MM.1S (cell line): ENCODE data around the gene TSHB.

ENCODE experiments used
- DNase-seq: peaks from one replicate; pipeline ENCODE4 v3.0.0-alpha.2; 2015
- H2AFZ ChIP-seq: fragments of 300-600 bp; sonication (generic); 2 replicates; pipeline ENCODE4 v1.6.0; 2016; ENCODE audit warnings: antibody characterized with exemption, low read length
- H3F3A ChIP-seq: fragments of 300-600 bp; sonication (generic); 2 replicates; pipeline ENCODE4 v1.6.1; 2016; ENCODE audit warnings: mild to moderate bottlenecking, antibody characterized with exemption, low read length, moderate library complexity, mixed read lengths; ENCODE audit not compliant: insufficient read depth
- H3K27ac ChIP-seq: fragments of 300-600 bp; sonication (generic); 2 replicates; pipeline ENCODE4 v1.5.1; 2016; ENCODE audit warnings: mild to moderate bottlenecking, low read length
- H3K27me3 ChIP-seq: fragments of 300-600 bp; sonication (generic); replicated peaks from 2 replicates; pipeline ENCODE4 v1.6.0; 2016; ENCODE audit warnings: low read length; ENCODE audit not compliant: insufficient read depth
- H3K36me3 ChIP-seq: fragments of 300-600 bp; sonication (generic); replicated peaks from 2 replicates; pipeline ENCODE4 v1.6.1; 2016; ENCODE audit warnings: mild to moderate bottlenecking, low read length, mixed read lengths; ENCODE audit not compliant: insufficient read depth
- H3K4me1 ChIP-seq: fragments of 300-600 bp; sonication (generic); 2 replicates; pipeline ENCODE4 v1.6.1; 2016; ENCODE audit warnings: low read length, mixed read lengths
- H3K4me2 ChIP-seq: fragments of 300-600 bp; sonication (generic); 2 replicates; pipeline ENCODE4 v1.6.0; 2016; ENCODE audit warnings: low read depth, low read length
- H3K4me3 ChIP-seq: fragments of 300-600 bp; sonication (generic); 2 replicates; pipeline ENCODE4 v1.5.1; 2016; ENCODE audit warnings: low read length, mixed read lengths
- H3K79me2 ChIP-seq: fragments of 300-600 bp; sonication (generic); 2 replicates; pipeline ENCODE4 v1.6.1; 2016; ENCODE audit warnings: mixed run types, low read length, mixed read lengths
- H3K9ac ChIP-seq: fragments of 300-600 bp; sonication (generic); 2 replicates; pipeline ENCODE4 v1.6.1; 2016; ENCODE audit warnings: low read length, mixed read lengths
- H3K9me2 ChIP-seq: fragments of 300-600 bp; sonication (generic); replicated peaks from 2 replicates; pipeline ENCODE4 v1.6.1; 2016; ENCODE audit warnings: mild to moderate bottlenecking, low read length, mixed read lengths; ENCODE audit not compliant: insufficient read depth
- H3K9me3 ChIP-seq: fragments of 300-600 bp; sonication (generic); replicated peaks from 2 replicates; pipeline ENCODE4 v1.6.1; 2016; ENCODE audit warnings: mild to moderate bottlenecking, low read length, mixed read lengths; ENCODE audit not compliant: insufficient read depth
- H4K20me1 ChIP-seq: fragments of 300-600 bp; sonication (generic); 2 replicates; pipeline ENCODE4 v1.6.1; 2016; ENCODE audit warnings: mild to moderate bottlenecking, low read length, moderate library complexity, mixed read lengths; ENCODE audit not compliant: insufficient read depth
- CTCF ChIP-seq: fragments of 300-600 bp; sonication (generic); IDR thresholded peaks from 2 replicates; pipeline ENCODE4 v1.5.1; 2016; ENCODE audit warnings: antibody characterized with exemption, low read length, mixed read lengths
- EZH2 ChIP-seq: fragments of 300-600 bp; sonication (generic); optimal IDR thresholded peaks from 2 replicates; pipeline ENCODE3; 2017; ENCODE audit warnings: low read depth, mild to moderate bottlenecking, antibody characterized with exemption, low read length, mixed read lengths
- EZH2phosphoT487 ChIP-seq: fragments of 300-600 bp; sonication (generic); IDR thresholded peaks from 2 replicates; pipeline ENCODE4 v1.6.1; 2018; ENCODE audit warnings: antibody characterized with exemption, low read length

Gene TSHB

GRCh38 chr1:115041654-115042053, 12.0 kb downstream of the TSHB start:
- no peaks in the 10 kb centered on the region for H3K36me3 ChIP-seq
- no peaks in the 10 kb centered on the region for H3K9me2 ChIP-seq
- no peak overlapping the region for H3K9ac ChIP-seq
- H3K27me3 ChIP-seq = no peaks in the 10 kb centered on the region
- H3K4me1 ChIP-seq = no peaks in the 10 kb centered on the region
- no peaks in the 10 kb centered on the region for H3K9me3 ChIP-seq
- TF ChIP-seq EZH2 = no peak
- no peak for TF ChIP-seq EZH2phosphoT487
- TF ChIP-seq CTCF = peak; percentile 9; the same call in 1 of the 2 replicates
- H3K4me2 ChIP-seq = no peak overlapping the region
- H2AFZ ChIP-seq = no peak overlapping the region
- H3K4me3 ChIP-seq = no peak overlapping the region
- H4K20me1 ChIP-seq = no peaks in the 10 kb centered on the region
- no peaks in the 10 kb centered on the region for H3F3A ChIP-seq
- H3K79me2 ChIP-seq = no peaks in the 10 kb centered on the region
- no peak for DNase-seq
- no peak overlapping the region for H3K27ac ChIP-seq

GRCh38 chr1:115046751-115047150, 17.1 kb downstream of the TSHB start:
- Histone ChIP-seq H3K27ac (no peak overlapping the region), H3K4me3 (no peak overlapping the region), H3K4me2 (no peak overlapping the region), H3F3A (no peaks in the 10 kb centered on the region), H3K9me3 (no peaks in the 10 kb centered on the region), H3K27me3 (no peaks in the 10 kb centered on the region), H2AFZ (no peak overlapping the region), H4K20me1 (no peaks in the 10 kb centered on the region), H3K4me1 (no peaks in the 10 kb centered on the region), H3K36me3 (no peaks in the 10 kb centered on the region), H3K9ac (no peak overlapping the region), H3K9me2 (no peaks in the 10 kb centered on the region), H3K79me2 (no peaks in the 10 kb centered on the region)
- DNase-seq = no peak
- TF ChIP-seq CTCF = no peak
- TF ChIP-seq EZH2phosphoT487 = no peak
- no peak for TF ChIP-seq EZH2

GRCh38 chr1:115051850-115052249, 22.2 kb downstream of the TSHB start:
- H3K9me3 ChIP-seq = no peaks in the 10 kb centered on the region
- H2AFZ ChIP-seq = no peak overlapping the region
- no peak for DNase-seq
- no peaks in the 10 kb centered on the region for H3K9me2 ChIP-seq
- H3K36me3 ChIP-seq = no peaks in the 10 kb centered on the region
- TF ChIP-seq EZH2phosphoT487 = no peak
- no peak for TF ChIP-seq CTCF
- no peak for TF ChIP-seq EZH2
- H3K79me2 ChIP-seq = no peaks in the 10 kb centered on the region
- H3K27me3 ChIP-seq = no peaks in the 10 kb centered on the region
- no peaks in the 10 kb centered on the region for H4K20me1 ChIP-seq
- H3K27ac ChIP-seq = no peak overlapping the region
- no peak overlapping the region for H3K4me3 ChIP-seq
- no peaks in the 10 kb centered on the region for H3F3A ChIP-seq
- H3K4me2 ChIP-seq = no peak overlapping the region
- H3K4me1 ChIP-seq = no peaks in the 10 kb centered on the region
- no peak overlapping the region for H3K9ac ChIP-seq
